LHCN-M2 (cell line): ENCODE measurements around the gene SSBP3. TPM values are rescaled to one million over a fixed set of nuclear protein-coding genes. Genes with fewer than 3 reads are reported as not detected.
"Not testable (repeated sequence)": the region's sequence is repeated elsewhere in the genome, so short reads cannot be mapped to it uniquely, and the experiment has no call there.

ENCODE experiments used
- DNase-seq: peaks from one replicate; pipeline ENCODE4 v3.0.0-alpha.2; 2012; ENCODE audit warnings: low read depth
- total RNA-seq: library from RNA; depleted of rRNA; stranded (reverse); fragments of >200 nt; gene quantifications from 2 replicates; pipeline ENCODE4 v1.2.3, GENCODE V29; 2014

SSBP3 gene
- total RNA-seq, 1 experiment from 2014 or later: 20.8 TPM

DNA sequence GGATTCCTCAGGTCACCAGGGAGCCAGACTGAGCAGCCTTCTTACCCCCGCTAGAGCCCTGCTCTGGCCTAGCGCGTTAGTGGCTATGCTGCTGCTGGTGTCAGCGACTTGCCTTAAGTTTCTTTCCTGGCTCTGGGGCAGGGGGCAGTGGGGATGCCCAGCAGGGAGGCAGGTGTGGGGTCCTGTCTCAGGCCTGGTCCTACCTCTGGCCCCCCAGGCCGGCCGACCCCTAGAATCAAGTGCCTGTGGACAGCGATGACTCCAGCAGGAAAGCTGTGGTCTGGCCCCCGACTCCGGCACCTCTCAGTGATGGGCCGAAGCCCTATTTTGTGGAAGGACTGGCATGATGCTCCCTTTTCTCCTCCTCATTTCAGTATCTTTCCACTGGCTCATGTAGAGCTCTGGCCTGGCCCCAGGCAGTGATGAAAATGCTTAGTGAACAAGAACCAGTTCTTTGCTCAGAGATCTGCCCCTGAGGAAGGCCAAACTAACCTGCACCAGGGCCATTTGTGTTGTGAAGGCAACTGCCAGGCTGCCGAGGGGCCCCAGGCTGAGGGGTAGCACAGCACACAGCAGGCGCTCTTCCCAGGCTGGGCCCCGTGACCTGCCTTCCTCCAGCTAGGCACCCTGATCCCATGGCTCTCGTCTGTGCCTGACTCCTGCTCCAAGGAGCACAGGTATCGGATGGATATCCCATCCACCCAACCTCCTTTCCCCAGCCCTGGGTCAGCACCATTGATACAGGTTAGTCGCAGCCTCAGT, 182.6 kb downstream of the SSBP3 start:
- no peak for DNase-seq

DNA sequence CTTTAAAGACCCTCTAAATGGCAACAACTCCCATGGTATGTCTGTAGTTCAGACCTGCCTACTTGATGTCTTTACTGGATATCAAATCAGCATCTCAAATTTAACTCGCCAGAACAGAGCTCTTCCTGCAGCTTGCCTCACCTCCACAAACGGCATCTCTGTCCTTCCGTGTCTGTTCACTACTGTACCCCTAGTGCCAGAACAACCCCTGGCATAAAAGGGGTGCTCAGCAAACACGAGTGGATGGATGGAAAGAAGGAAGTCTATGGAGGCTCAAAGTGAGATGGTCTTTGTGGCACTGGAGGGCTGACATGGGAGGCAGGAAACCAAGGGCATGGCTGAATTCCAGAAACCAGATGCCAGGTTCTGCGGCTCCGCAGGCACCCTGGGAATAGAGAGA, 183.5 kb downstream of the SSBP3 start:
- no peak for DNase-seq

DNA sequence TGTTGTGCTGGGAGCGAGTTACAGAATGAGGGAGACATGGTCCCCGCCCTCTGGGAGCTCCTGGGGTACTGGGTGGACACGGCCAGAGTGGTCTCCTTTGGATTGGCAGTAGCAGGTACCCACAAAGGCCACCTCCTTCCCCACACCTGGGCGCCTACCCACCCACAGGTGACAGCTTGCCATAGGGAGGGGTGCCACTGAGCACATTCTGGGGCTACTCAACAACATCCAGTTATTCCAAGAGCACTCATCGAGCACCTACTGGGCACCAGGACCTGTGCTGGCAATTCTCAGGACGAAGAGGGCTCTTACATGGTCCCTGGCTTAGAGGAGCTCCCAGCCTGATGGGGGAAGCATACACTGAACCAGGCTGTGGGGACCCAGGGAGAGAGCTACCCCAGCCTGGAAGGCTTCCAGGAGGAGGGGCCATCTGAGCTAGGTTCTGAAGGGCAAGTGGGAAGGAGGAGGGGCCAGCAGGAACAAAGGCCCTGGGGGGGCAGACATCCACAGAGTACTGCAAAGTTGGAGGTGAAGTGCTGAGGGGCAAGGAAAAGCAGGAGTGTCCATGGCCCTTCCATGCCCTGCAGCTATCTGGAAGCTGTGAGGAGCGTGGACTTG, 184.2 kb downstream of the SSBP3 start:
- DNase-seq: no peak

DNA sequence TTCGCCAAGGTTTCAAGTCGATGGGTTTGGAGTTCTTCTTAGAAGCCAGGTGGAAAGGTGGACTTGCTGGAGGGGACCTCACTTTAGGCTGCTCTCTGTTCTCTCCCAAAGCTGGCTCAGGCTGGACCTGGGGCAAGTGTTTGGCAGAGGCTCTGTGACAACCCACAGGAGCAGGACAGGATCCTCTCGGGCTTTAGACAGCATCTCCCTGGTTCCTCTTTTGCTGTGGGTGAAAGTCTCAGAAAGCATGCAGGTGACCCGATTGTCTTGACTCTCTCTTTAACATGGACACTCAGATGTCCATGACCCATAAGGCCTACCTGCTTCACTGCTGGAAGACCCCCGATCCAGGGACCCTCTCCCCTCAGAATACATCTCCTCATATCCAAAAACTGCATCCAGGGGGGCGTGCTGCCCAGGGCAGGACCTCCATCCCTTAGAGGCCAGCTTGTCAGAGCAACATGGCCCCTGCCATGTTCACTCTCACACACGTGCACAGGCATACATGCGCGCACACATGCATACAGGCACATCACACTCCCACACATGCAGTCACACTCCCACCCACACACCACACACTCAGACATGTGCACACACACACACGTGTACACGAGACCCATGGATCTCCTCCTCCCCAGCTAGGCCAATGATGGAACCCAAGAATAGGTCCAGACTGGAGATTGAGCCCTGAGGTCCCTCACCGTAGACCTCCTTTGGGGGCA, 184.9 kb downstream of the SSBP3 start:
- no peak for DNase-seq

DNA sequence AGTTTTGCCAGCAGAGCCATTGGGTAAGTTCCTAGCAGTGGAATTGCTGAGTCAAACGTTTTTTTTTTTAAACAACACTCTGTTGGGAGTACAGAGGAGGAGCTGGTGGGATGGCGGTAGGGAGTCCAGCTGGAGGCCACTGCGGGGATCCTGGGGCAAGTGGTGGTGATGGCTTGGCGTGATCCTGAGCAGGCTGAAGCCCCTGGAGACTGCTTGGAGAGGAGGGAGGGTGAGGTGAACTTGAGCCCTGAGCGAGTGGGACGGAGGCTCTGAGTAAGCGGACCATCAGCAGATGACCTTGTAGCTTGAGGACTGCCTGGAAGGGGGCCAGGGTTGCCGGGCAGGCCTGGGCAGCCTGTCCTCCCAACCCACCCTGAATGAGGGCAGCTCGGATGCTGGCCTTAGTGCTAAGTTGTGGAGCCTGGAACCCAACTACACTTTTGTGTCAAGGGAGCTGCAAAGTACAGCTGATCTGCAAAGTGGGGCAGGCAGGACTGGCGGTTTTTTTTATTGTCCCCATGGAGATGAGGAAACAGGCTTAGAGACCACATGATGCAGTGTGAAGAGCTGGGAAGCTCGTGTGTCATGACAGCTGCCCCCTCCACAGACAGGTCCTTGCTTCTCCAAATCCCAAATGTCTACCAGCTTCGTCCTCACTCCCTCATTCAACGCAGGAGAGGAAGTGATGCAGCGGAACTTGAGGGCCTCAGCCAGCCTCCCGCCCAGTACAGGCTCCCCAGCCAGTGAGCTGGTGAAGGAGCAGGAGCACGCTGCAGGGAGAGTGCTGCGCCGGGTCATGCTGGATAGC, 186.0 kb downstream of the SSBP3 start:
- DNase-seq: peak; percentile 95

DNA sequence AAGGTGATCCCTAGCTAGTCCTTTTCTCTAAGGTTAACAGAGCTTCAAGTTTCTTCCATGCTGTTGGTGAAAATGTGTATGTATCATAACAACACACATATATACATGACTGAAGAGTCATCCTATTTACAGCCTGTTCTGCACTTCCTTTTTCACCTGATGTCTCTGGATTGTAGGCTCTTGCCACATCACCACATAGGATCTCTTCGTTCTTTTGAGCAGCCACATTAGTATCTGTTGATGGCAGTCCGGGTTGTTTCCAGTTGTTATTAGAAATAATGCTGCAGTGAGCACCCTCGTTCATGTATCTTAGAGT, 186.5 kb downstream of the SSBP3 start:
- DNase-seq: no peak

DNA sequence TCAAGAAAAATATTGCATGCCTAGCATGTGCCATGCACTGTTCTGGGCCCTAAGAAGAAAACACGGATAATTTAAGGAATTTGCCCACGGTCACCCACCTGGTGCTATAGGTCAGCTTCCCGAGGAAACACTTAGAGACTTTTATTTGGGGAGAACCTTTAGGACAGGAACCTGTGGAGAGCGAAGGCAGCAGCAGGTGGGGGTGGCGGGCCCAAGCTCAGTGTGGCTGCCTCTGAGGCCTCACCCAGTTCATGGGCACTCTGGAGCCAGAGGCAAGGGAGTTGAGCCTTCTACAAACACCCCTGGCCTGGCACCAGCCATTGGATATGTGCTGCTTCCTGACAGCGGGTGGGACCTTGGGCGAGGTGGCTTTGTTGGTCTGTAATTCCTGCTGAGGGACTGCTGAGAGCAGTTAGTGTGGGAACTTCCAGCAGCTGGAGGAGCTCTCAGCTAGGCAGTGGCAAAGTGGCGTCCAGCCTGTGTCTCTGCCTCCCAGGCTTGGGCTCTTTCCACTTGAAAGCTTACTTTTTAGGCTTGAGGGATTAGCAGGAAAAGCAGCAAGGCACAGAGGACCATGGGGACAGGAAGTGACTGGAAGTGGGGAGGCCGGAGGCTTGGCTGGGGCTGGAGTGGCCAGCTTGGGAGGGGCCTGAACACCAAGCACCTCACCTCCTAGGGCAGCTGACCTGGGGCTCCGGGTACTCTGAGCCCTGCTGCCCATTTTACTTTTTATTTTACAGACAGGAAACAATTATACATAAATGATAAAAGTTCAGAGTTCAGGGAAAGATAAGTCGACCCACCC, 187.1 kb downstream of the SSBP3 start:
- DNase-seq: peak; percentile 24

DNA sequence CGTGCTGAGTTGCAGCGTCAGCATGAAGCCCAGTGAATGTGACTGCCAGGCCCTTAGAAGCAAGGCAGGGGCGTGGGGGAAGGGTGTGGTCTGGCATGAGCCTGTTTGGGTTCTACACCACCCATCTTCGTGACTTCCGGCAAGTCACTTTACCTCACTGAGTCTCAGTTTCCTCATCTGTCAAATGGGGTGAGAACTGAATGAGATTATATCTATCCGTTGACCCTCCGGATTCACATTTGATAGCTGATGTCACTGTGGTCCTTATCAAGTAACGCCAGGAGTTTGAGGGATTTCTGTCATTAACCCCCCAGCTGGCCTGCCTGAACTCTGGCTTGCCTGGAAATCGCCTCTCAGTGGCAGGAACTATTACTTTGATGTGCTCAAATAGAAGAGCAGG, 190.7 kb downstream of the SSBP3 start:
- no peak for DNase-seq

DNA sequence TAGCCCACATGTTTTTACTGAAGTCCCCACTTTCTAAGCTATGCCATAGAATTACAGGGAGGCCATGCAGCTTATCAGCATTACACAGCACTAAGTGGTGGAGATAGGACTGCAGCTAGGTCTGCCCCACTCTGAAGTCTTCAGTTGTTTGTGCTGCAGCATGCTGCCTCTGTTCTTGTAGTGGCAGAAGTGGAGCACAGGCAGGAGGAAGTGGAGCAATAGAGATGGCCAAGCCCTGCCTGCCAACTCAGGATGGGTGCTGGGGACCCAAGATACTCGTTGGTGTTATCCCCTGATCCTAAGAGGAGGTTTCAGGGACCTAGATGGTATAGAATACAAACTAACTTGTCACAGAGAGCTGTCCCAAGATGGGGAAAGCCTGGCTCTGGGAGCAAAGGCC, 193.3 kb downstream of the SSBP3 start:
- no peak for DNase-seq

DNA sequence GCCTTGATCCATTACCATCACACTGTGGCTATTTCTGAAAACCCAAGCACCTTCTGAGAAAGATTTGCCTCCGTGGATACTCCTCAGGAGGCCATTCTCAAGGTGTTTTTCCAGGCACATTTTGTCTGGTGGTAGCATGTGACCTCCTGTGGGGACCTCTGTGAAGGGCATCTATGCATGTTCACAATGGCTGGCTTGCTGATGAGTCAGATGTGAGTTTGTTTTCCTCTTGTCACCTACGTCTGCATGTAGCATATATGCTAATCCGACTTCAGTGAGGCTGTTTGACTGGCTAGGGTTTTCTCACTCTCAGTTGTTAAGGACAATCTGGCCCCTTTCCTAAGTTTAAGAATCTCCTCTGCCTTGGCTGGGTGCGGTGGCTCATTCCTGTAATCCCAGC, 198.3 kb downstream of the SSBP3 start:
- DNase-seq: not testable (repeated sequence)

DNA sequence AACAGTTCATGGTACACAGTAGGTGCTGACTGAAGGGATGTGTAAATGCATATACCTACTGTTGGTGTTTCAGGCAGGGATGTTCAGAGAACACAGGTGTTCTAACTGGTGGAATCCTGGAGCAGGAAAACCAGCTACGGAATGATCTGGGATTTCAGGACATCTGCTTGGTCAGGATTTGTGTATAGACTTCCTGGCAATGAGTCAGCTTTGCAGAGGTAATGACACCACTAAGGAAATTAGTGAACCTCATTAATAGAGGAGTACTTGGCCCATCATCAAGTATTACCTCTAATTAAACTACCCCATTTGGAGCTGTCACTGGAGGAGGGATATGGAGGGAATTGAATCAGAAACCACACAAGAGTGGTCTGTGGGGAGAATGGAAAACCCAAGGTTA, 198.9 kb downstream of the SSBP3 start:
- no peak for DNase-seq

DNA sequence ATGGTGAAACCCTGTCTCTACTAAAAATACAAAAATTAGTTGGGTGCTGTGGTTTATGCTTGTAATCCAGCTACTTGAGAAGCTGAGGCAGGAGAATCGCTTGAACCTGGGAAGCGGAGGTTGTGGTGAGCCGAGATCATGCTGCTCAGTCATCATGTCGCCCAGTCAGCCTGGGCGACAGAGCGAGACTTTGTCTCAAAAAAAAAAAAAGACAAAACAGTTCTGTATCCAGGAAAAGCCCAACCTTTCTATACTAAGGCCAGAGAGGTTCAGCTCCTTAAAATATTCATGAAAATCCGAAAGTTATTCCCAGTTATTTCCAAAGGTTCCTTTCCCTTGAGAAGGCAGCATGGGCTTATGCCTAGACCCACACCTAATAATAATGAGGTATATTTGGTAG, 202.0 kb downstream of the SSBP3 start:
- DNase-seq: no peak

DNA sequence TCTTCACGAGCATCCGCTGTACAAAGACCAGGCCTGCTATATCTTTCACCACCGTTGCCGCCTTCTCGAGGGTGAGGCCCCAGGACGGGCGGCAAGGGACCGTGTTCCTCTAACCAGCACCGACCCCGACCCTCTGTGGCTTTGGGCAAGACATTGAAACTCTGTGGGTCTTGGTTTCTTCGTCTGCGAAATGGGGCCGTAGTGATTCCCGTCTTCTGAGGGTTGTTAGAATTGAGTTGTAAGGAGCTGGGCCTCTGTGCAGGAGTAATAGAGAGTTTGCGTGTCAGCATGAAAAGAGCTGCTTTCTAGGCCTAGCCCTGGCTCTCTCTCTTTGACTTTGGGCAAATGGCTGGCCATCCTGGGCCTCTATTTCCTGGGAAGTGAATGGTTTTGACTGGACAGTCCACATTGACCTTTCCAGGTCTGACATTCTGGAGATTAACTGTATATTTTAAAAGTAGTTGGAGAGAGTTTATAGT, 205.6 kb downstream of the SSBP3 start:
- peak; percentile 11 for DNase-seq

DNA sequence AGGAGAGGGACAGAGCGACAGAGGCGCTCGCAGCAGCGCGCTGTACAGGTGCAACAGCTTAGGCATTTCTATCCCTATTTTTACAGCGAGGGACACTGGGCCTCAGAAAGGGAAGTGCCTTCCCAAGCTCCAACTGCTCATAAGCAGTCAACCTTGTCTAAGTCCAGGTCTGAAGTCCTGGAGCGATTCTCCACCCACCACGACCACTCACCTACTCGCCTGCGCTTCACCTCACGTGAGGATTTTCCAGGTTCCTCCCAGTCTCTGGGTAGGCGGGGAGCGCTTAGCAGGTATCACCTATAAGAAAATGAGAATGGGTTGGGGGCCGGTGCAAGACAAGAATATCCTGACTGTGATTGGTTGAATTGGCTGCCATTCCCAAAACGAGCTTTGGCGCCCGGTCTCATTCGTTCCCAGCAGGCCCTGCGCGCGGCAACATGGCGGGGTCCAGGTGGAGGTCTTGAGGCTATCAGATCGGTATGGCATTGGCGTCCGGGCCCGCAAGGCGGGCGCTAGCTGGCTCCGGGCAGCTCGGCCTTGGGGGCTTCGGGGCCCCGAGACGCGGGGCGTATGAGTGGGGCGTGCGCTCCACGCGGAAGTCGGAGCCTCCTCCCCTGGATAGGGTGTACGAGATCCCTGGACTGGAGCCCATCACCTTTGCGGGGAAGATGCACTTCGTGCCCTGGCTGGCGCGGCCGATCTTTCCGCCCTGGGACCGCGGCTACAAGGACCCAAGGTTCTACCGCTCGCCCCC, 206.3 kb downstream of the SSBP3 start, which contains the start of the genes CYB5RL and MRPL37:
Gene CYB5RL (minus strand): TSS at position 266 of the 754 bp plus-strand sequence. CDS start 4,414 bp downstream, outside the sequence.
Gene MRPL37 (plus strand): TSS at position 403 of the 754 bp plus-strand sequence. CDS start 77 bp downstream, at position 480.
- DNase-seq: peak; percentile 93

DNA sequence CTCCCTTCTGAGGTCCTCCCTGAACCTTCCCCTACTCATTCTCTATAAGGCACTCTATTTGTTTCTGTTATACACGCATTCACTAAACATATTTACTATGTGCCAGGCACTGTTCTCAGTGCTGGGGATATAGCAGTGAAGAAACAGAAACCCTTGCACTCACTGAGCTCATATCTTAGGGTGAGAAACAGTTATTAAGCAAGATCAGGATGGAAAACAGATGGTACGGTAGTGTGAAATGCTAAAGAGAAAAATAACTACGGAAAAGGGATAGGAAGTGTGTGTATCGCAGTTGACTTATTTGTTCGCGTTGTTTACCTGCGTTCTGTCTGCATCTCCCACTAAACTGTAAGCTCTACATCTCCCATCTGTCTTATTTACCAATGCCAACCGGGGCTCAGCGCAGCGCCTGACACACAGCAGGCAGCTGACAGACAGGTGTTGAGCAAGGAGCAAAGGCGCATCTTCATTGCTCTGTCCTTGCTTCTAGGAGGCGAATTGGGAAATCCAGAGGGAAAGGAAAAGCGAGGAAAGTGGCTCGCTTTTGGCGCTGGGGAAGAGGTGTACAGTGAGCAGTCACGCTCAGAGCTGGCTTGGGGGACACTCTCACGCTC, 206.9 kb downstream of the SSBP3 start:
- DNase-seq: no peak

DNA sequence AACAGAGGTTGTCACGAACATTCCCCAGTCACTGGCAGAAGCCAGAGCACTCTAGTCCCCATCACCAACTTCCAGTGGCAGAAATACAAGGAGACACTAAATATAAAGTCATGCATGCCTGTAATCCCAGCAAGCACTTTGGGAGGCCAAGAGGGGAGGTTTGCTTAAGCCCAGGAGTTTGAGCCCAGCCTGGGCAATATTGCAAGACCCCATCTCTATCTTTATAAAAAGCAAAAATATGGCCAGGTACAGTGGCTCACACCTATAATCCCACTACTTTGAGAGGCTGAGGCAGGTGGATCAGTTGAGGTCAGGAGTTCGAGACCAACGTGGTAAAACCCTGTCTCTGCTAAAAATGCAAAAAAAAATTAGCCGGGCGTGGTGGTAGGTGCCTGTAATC, 212.7 kb downstream of the SSBP3 start:
- no peak for DNase-seq

DNA sequence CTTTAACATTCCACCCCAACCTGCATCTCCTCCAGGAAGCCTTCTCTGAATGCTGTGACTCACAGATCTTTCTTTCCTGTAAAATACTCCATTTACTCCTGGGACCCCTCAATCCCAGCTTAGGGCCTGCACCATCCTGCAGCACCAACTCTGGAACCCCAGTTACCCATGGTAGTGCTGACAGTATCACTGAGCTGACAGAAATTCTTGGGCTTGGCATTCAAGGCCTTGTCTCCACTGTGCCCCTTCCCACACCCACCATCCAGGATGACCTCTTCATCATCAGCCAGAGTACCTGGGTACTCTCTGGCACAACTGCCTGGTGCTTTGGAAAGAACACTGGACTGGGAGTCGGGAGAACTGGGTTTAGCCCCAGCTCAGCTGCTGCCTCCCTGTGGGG, 214.7 kb downstream of the SSBP3 start:
- DNase-seq: no peak

DNA sequence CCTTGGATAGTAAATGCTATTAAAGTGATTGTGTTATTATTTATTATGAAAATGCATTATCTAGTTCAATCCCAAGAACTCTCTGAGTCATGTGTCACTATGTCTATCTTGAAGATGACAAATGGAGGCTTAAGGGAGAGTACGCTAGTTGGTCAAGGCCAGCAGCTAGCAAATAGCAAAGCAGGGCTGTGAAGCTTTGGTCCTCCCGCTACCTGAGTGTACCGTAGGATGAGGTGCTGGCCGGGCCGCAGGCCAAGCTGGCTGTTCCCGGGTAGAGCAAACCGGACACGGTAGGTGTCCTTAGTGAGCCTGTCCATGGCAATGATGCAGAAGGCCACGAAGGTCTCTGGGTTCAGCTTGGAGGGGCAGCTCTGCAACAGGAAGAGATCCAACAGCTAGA, 215.7 kb downstream of the SSBP3 start:
- no peak for DNase-seq

DNA sequence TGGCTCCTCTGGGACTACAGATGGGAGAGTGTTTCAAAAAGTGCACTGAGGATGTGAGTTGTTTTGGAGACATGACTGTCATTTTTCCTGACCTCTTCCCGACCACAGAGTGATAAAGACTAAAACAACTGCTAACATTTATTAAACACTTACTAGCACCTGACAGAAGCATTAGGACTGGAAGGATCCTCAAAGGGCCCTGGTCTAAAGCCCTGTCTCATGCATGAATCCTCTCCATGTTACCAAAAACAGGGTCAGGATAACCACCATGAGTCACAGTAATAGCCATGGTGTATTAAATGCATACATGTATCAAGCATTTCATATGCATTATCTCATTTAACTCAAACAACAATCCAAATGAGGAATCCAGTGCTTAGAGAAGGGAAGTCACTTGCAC, 217.9 kb downstream of the SSBP3 start:
- DNase-seq: peak; percentile 50

DNA sequence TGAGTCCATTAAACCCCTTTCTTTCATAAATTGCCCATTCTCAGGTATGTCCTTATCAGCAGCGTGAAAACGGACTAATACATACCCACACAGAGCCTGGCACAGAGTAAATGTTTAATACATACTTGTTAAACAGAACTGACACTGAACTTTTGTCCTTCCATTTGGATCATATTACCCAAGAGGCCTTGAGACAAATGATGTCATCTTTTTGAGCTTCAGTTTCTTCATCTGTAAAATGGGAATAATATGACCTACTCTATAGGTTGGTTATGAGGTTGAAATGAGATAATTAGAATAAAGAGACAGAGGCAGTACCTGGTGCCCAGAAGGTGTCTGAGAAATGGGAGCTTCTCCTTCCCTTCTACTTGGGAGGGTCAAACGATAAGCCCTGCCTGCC, 220.1 kb downstream of the SSBP3 start:
- DNase-seq: no peak
